Kidney (tissue), 14 donors: ENCODE data around the gene SLC6A17. TPM values are rescaled to one million over a fixed set of nuclear protein-coding genes. Genes with fewer than 3 reads are reported as not detected.

Experiments
- DNase-seq, 5 donors: peaks; one replicate each; pipeline ENCODE4 v3.0.0-alpha.2; 2013 to 2020
- FAIRE-seq: peaks from 2 replicates; lab custom pipeline; 2012; peaks lifted over from hg19 to GRCh38; lab: Jason Lieb, UNC
- H3K27ac ChIP-seq, 2 donors: one replicate each; pipeline ENCODE4 v1.7.0; 2013; ENCODE audit warnings: low read depth in 2 of 2, low read length in 2 of 2, inconsistent platforms in 1 of 2
- H3K27me3 ChIP-seq: one replicate; pipeline ENCODE4 v1.7.1; 2013; ENCODE audit warnings: low read length, inconsistent platforms; ENCODE audit not compliant: control insufficient read depth, insufficient read depth
- H3K36me3 ChIP-seq, 3 donors: one replicate each; pipeline versions ENCODE4 v1.7.0 to v1.7.1; 2013; ENCODE audit warnings: low read length in 3 of 3, control low read depth in 1 of 3, inconsistent platforms in 1 of 3; ENCODE audit not compliant: insufficient read depth in 3 of 3, control insufficient read depth in 2 of 3
- H3K4me1 ChIP-seq, 3 donors: one replicate each; pipeline versions ENCODE4 v1.7.0 to v1.7.1; 2013; ENCODE audit warnings: low read length in 3 of 3, inconsistent platforms in 1 of 3, low read depth in 1 of 3; ENCODE audit not compliant: control insufficient read depth in 2 of 3, insufficient read depth in 2 of 3
- H3K4me3 ChIP-seq, 3 donors: one replicate each; pipeline versions ENCODE4 v1.7.0 to v1.8.1; 2013; ENCODE audit warnings: low read length in 3 of 3, control low read depth in 1 of 3, inconsistent platforms in 1 of 3
- H3K9ac ChIP-seq, 3 donors: one replicate each; pipeline versions ENCODE4 v1.7.0 to v1.7.1; 2013; ENCODE audit warnings: low read length in 3 of 3, control low read depth in 1 of 3, inconsistent platforms in 1 of 3
- H3K9me3 ChIP-seq, 3 donors: one replicate each; pipeline versions ENCODE4 v1.7.0 to v1.7.1; 2013; ENCODE audit warnings: low read length in 3 of 3, control low read depth in 1 of 3, inconsistent platforms in 1 of 3; ENCODE audit not compliant: control insufficient read depth in 2 of 3, insufficient read depth in 1 of 3
- intact Hi-C: fragments of 100-400 bp; cut with DNase I; formaldehyde crosslinking; loops from one replicate; pipeline ENCODE4 v1.11.1; 2022
- polyA plus RNA-seq: library from polyadenylated mRNA; stranded (reverse); fragments of 350-450 nt; fragmentation: Illumina TruSeq; extraction: RNeasy Lipid Tissue Mini Kit (QIAGEN cat#74804); gene quantifications from one replicate; pipeline ENCODE4 v1.2.3, GENCODE V29; 2014; ENCODE audit warnings: low read depth, low replicate concordance; ENCODE audit not compliant: insufficient read depth
- total RNA-seq: library from RNA; stranded (reverse); fragmentation: NEBNext Ultra II Directional; extraction: Animal tissue kit (Norgen Biotek cat#: 25700); gene quantifications from one replicate; pipeline ENCODE4 v1.2.1, GENCODE V29; 2021
- TF ChIP-seq, protein P1 (sequence below): IDR thresholded peaks from 3 replicates; pipeline ENCODE4 v1.5.1; 2012; ENCODE audit warnings: mild to moderate bottlenecking, moderate library complexity, borderline replicate concordance; ENCODE audit not compliant: insufficient read depth; ENCODE audit errors: extremely low read depth
- donor health status: control.
- donor health status: control.
- donor health status: control.
- donor health status: control.
- donor health status: control.
- donor health status: DM: yes; HTN: yes; CAD: no.
- donor health status: Normal renal cell carcinoma (clear cell type).

SLC6A17 gene
- total and polyA plus RNA-seq, 2 donors from 2014 or later: 1.7 to 2.3 TPM

DNA sequence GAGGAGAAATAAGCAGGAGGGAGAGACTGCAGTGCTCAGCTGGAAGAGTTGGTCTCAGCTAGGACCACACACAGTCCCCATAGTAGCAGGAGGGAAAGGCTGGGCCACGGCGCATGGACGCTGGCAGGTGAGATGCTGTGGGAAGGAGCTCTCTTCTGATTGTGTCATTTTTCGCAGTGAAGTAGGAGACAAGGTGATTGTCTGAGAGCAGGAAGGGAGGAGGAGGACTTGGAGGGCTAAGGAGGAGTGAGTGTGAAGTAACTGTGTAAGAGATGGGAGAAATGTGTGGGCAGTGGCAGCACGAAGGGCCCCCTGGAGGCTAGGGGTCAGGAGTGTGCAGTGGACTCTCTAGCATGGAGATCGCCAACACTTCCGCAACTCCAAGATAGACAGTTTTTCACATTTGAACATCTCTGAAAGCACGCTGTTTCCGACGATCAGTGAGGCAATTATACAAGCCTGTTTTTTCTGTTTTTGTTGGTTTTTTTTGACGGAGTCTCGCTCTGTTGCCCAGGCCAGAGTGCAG, 33.4 kb downstream of the SLC6A17 start:
- H3K27ac ChIP-seq: no peak overlapping the region
- no peak overlapping the region for H3K9ac ChIP-seq
- no peak overlapping the region for H3K4me3 ChIP-seq
- TF ChIP-seq, protein P1, sequence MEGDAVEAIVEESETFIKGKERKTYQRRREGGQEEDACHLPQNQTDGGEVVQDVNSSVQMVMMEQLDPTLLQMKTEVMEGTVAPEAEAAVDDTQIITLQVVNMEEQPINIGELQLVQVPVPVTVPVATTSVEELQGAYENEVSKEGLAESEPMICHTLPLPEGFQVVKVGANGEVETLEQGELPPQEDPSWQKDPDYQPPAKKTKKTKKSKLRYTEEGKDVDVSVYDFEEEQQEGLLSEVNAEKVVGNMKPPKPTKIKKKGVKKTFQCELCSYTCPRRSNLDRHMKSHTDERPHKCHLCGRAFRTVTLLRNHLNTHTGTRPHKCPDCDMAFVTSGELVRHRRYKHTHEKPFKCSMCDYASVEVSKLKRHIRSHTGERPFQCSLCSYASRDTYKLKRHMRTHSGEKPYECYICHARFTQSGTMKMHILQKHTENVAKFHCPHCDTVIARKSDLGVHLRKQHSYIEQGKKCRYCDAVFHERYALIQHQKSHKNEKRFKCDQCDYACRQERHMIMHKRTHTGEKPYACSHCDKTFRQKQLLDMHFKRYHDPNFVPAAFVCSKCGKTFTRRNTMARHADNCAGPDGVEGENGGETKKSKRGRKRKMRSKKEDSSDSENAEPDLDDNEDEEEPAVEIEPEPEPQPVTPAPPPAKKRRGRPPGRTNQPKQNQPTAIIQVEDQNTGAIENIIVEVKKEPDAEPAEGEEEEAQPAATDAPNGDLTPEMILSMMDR: no peak
- intact Hi-C loops: no loop called here
- FAIRE-seq (no peak), DNase-seq (no peak)
- H3K36me3 ChIP-seq: no peaks in the 10 kb centered on the region
- peaks cover 0 to under 1% (median 0%) of the 10 kb centered on the region in 3 donors for H3K9me3 ChIP-seq
- no peaks in the 10 kb centered on the region for H3K4me1 ChIP-seq
- peaks cover 6% of the 10 kb centered on the region for H3K27me3 ChIP-seq

DNA sequence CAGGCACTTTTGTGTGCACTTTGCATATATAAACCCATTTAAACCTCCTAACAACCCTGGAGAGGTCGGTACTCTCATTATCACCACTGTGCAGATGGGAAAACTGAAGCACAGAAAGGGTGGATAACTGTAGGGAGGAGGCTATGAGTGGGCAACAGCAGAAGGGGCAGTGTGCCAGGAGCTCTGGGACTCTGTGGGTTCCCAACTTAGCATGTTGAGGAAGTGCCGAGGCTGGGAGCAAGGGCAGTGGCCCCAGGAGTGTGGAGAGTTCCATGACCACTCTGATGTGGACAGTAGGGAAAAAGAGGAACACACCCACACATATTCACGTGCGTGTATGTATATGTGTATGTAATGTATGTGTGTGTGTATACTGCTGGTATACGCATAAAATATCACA, 34.2 kb downstream of the SLC6A17 start:
- DNase-seq (no peak), FAIRE-seq (no peak)
- Histone ChIP-seq H3K9ac (no peak overlapping the region), H3K27ac (no peak overlapping the region), H3K4me1 (no peaks in the 10 kb centered on the region), H3K4me3 (no peak overlapping the region), H3K27me3 (peaks cover 6% of the 10 kb centered on the region), H3K9me3 (no peaks in the 10 kb centered on the region), H3K36me3 (no peaks in the 10 kb centered on the region)
- intact Hi-C loops: no loop called here
- TF ChIP-seq, protein P1: no peak

DNA sequence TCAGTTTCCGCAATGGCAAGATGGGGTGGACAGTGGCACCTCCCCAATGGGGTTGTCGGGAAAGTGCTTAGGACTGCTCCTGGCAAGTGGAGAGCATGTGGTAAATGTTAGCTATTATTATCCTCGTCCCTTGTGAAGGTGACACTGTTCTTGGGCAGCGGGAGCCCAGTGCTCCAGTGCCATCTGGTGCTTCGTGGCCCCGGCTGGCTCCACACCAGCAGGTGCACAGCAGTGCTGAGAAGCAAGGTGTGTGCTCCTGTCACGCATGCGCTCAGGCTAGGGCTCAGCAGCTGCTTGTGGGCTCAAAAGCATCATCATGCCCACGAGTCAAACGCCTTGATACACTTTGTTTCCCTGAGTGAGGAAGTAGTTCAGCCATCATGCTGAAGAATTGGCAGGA, 34.9 kb downstream of the SLC6A17 start:
- Histone ChIP-seq H3K4me3 (no peak overlapping the region), H3K4me1 (no peaks in the 10 kb centered on the region), H3K27ac (no peak overlapping the region), H3K9me3 (no peaks in the 10 kb centered on the region), H3K36me3 (no peaks in the 10 kb centered on the region), H3K27me3 (peaks cover 6% of the 10 kb centered on the region), H3K9ac (no peak overlapping the region)
- TF ChIP-seq, protein P1: no peak
- no peak for FAIRE-seq
- no peak for DNase-seq
- intact Hi-C loops: no loop called here

DNA sequence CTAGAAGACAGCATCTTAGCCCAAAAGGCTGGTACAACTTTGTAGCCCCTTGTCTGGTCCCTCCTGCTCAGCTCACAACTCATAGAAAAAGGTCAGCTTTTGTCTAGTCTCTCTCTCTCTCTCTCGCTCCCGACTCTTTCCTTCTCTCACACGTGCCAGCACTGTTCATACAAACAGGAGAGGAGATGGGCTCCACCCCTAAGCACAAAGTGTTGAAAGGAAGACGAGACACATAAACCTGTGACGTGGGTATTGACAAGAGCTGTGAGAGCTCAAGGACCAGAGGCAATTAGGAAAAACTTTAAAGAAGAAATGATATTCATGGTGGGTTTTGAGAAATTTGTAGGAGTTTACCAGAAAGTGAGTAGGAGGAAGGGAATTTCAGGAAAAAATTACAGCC, 36.3 kb downstream of the SLC6A17 start:
- intact Hi-C loops: no loop called here
- FAIRE-seq (no peak), DNase-seq (no peak)
- Histone ChIP-seq H3K36me3 (no peaks in the 10 kb centered on the region), H3K9ac (no peak overlapping the region), H3K27me3 (peaks cover 6% of the 10 kb centered on the region), H3K4me1 (no peaks in the 10 kb centered on the region), H3K4me3 (no peak overlapping the region), H3K27ac (no peak overlapping the region), H3K9me3 (no peaks in the 10 kb centered on the region)
- TF ChIP-seq, protein P1: no peak
